HUES6 (cell line): ENCODE data around the gene KLHL14.

Experiments used
- H3K27ac ChIP-seq: 2 replicates; pipeline ENCODE4 v1.7.0; 2013; ENCODE audit warnings: low read depth, mild to moderate bottlenecking, low read length, inconsistent platforms
- H3K27me3 ChIP-seq: 2 replicates; pipeline ENCODE4 v1.6.1; 2013; ENCODE audit warnings: low read length; ENCODE audit not compliant: control insufficient read depth, insufficient read depth
- H3K36me3 ChIP-seq: 2 replicates; pipeline ENCODE4 v1.6.1; 2013; ENCODE audit warnings: low read length; ENCODE audit not compliant: control insufficient read depth, insufficient read depth
- H3K4me1 ChIP-seq: 2 replicates; pipeline ENCODE4 v1.6.1; 2013; ENCODE audit warnings: low read length; ENCODE audit not compliant: control insufficient read depth, insufficient read depth
- H3K4me3 ChIP-seq: 2 replicates; pipeline ENCODE4 v1.5.1; 2013; ENCODE audit warnings: low read depth, low read length
- H3K9ac ChIP-seq: one replicate; pipeline ENCODE4 v1.6.1; 2013; ENCODE audit warnings: mild to moderate bottlenecking, low read length
- H3K9me3 ChIP-seq: 2 replicates; pipeline ENCODE4 v1.6.1; 2013; ENCODE audit warnings: low read depth, low read length; ENCODE audit not compliant: control insufficient read depth, insufficient read depth

Gene KLHL14

GRCh38 chr18:32714571-32715148, 58.2 kb downstream of the KLHL14 start:
- no peak overlapping the region for H3K9ac ChIP-seq
- H3K9me3 ChIP-seq, result no peaks in the 10 kb centered on the region
- H3K27me3 ChIP-seq, result no peaks in the 10 kb centered on the region
- no peak overlapping the region for H3K4me3 ChIP-seq
- no peaks in the 10 kb centered on the region for H3K36me3 ChIP-seq
- 0 out of 2 replicates have a peak, but pooled peaks cover 3% of the 10 kb centered on the region for H3K4me1 ChIP-seq
- H3K27ac ChIP-seq, result no peak overlapping the region

GRCh38 chr18:32712860-32713259, 60.0 kb downstream of the KLHL14 start:
- Histone ChIP-seq H3K9me3 (no peaks in the 10 kb centered on the region), H3K4me1 (0 out of 2 replicates have a peak, but pooled peaks cover 3% of the 10 kb centered on the region), H3K36me3 (no peaks in the 10 kb centered on the region), H3K27me3 (no peaks in the 10 kb centered on the region), H3K27ac (no peak overlapping the region), H3K4me3 (no peak overlapping the region), H3K9ac (no peak overlapping the region)

GRCh38 chr18:32711862-32712261, 61.0 kb downstream of the KLHL14 start:
- no peak overlapping the region for H3K4me3 ChIP-seq
- H3K9ac ChIP-seq, result no peak overlapping the region
- H3K4me1 ChIP-seq, result 0 out of 2 replicates have a peak, but pooled peaks cover 3% of the 10 kb centered on the region
- no peaks in the 10 kb centered on the region for H3K27me3 ChIP-seq
- H3K36me3 ChIP-seq, result no peaks in the 10 kb centered on the region
- no peak overlapping the region for H3K27ac ChIP-seq
- no peaks in the 10 kb centered on the region for H3K9me3 ChIP-seq

GRCh38 chr18:32707586-32707985, 65.2 kb downstream of the KLHL14 start:
- H3K9me3 ChIP-seq, result no peaks in the 10 kb centered on the region
- H3K4me3 ChIP-seq, result no peak overlapping the region
- H3K27ac ChIP-seq, result no peak overlapping the region
- no peaks in the 10 kb centered on the region for H3K4me1 ChIP-seq
- H3K36me3 ChIP-seq, result no peaks in the 10 kb centered on the region
- H3K27me3 ChIP-seq, result no peaks in the 10 kb centered on the region
- H3K9ac ChIP-seq, result no peak overlapping the region

- Histone ChIP-seq H3K27me3 (no peaks in the 10 kb centered on the region), H3K4me1 (no peaks in the 10 kb centered on the region), H3K36me3 (no peaks in the 10 kb centered on the region), H3K27ac (no peak overlapping the region), H3K9ac (no peak overlapping the region), H3K4me3 (no peak overlapping the region), H3K9me3 (no peaks in the 10 kb centered on the region)
These were observed 65.7 kb downstream of the KLHL14 start for GRCh38 chr18:32707147-32707546.

GRCh38 chr18:32701313-32701712, 71.5 kb downstream of the KLHL14 start:
- H3K36me3 ChIP-seq, result no peaks in the 10 kb centered on the region
- H3K27ac ChIP-seq, result no peak overlapping the region
- H3K9me3 ChIP-seq, result no peaks in the 10 kb centered on the region
- H3K4me3 ChIP-seq, result no peak overlapping the region
- H3K9ac ChIP-seq, result no peak overlapping the region
- no peaks in the 10 kb centered on the region for H3K27me3 ChIP-seq
- H3K4me1 ChIP-seq, result peaks cover 8% of the 10 kb centered on the region; the same call in 1 of the 2 replicates

GRCh38 chr18:32698153-32698552, 74.7 kb downstream of the KLHL14 start:
- H3K27ac ChIP-seq, result no peak overlapping the region
- H3K9me3 ChIP-seq, result no peaks in the 10 kb centered on the region
- H3K36me3 ChIP-seq, result no peaks in the 10 kb centered on the region
- no peak overlapping the region for H3K9ac ChIP-seq
- no peak overlapping the region for H3K4me3 ChIP-seq
- peaks cover 8% of the 10 kb centered on the region; the same call in 1 of the 2 replicates for H3K4me1 ChIP-seq
- H3K27me3 ChIP-seq, result no peaks in the 10 kb centered on the region

- no peaks in the 10 kb centered on the region for H3K9me3 ChIP-seq
- H3K27me3 ChIP-seq, result no peaks in the 10 kb centered on the region
- no peak overlapping the region for H3K9ac ChIP-seq
- no peaks in the 10 kb centered on the region for H3K36me3 ChIP-seq
- H3K4me3 ChIP-seq, result no peak overlapping the region
- H3K4me1 ChIP-seq, result peaks cover 8% of the 10 kb centered on the region; the same call in 1 of the 2 replicates
- no peak overlapping the region for H3K27ac ChIP-seq
These were observed 76.4 kb downstream of the KLHL14 start for GRCh38 chr18:32696376-32696775.

- no peak overlapping the region for H3K4me3 ChIP-seq
- H3K27ac ChIP-seq, result no peak overlapping the region
- no peaks in the 10 kb centered on the region for H3K36me3 ChIP-seq
- H3K9me3 ChIP-seq, result no peaks in the 10 kb centered on the region
- no peak overlapping the region for H3K9ac ChIP-seq
- peaks cover 8% of the 10 kb centered on the region; the same call in 1 of the 2 replicates for H3K4me1 ChIP-seq
- no peaks in the 10 kb centered on the region for H3K27me3 ChIP-seq
These were observed 77.3 kb downstream of the KLHL14 start for GRCh38 chr18:32695534-32695933.

- Histone ChIP-seq H3K9me3 (no peaks in the 10 kb centered on the region), H3K27ac (no peak overlapping the region), H3K27me3 (no peaks in the 10 kb centered on the region), H3K4me3 (no peak overlapping the region), H3K9ac (no peak overlapping the region), H3K4me1 (no peaks in the 10 kb centered on the region), H3K36me3 (no peaks in the 10 kb centered on the region)
These were observed 84.0 kb downstream of the KLHL14 start for GRCh38 chr18:32688821-32689220.

- Histone ChIP-seq H3K4me1 (no peaks in the 10 kb centered on the region), H3K27me3 (no peaks in the 10 kb centered on the region), H3K9ac (no peak overlapping the region), H3K36me3 (no peaks in the 10 kb centered on the region), H3K27ac (no peak overlapping the region), H3K9me3 (no peaks in the 10 kb centered on the region), H3K4me3 (no peak overlapping the region)
These were observed 87.9 kb downstream of the KLHL14 start for GRCh38 chr18:32684940-32685339.
